ENCODE data around the gene TST.

Gene TST

GRCh38 chr22:36968249-36968964, 50.8 kb downstream of the TST start:
- Mint-ChIP-seq H3K4me1 (no peaks in the 10 kb centered on the region), H3K27me3 (peaks cover 4% of the 10 kb centered on the region), H3K27ac (no peak overlapping the region), H3K9me3 (no peaks in the 10 kb centered on the region), H3K4me3 (no peak overlapping the region)
- DNase-seq (no peak), ATAC-seq (no peak)

- H3K27ac Mint-ChIP-seq, result no peak overlapping the region
- no peak for DNase-seq
- H3K4me1 Mint-ChIP-seq, result no peaks in the 10 kb centered on the region
- no peaks in the 10 kb centered on the region for H3K9me3 Mint-ChIP-seq
- peaks cover 9% of the 10 kb centered on the region for H3K27me3 Mint-ChIP-seq
- H3K4me3 Mint-ChIP-seq, result no peak overlapping the region
- ATAC-seq, result no peak
These were observed 52.3 kb downstream of the TST start for GRCh38 chr22:36966851-36967540.

GRCh38 chr22:36965696-36966095, 53.6 kb downstream of the TST start:
- Mint-ChIP-seq H3K27ac (peak overlapping the region; percentile 14 to 42), H3K4me1 (no peaks in the 10 kb centered on the region), H3K4me3 (no peak overlapping the region)

GRCh38 chr22:36964106-36964505, 55.1 kb downstream of the TST start:
- Mint-ChIP-seq H3K27me3 (peaks cover 34% of the 10 kb centered on the region), H3K9me3 (no peaks in the 10 kb centered on the region), H3K27ac (no peak overlapping the region), H3K4me3 (no peak overlapping the region), H3K4me1 (no peaks in the 10 kb centered on the region)
- no peak for DNase-seq
- ATAC-seq, result no peak

More at GRCh38 chr22:36965696-36966095, 53.6 kb downstream of the TST start:
- peaks cover 22% of the 10 kb centered on the region for H3K27me3 Mint-ChIP-seq
- ATAC-seq, result no peak
- no peak for DNase-seq
- no peaks in the 10 kb centered on the region for H3K9me3 Mint-ChIP-seq

GRCh38 chr22:36963302-36963701, 55.9 kb downstream of the TST start:
- peaks cover 36% of the 10 kb centered on the region for H3K27me3 Mint-ChIP-seq
- no peak for ATAC-seq
- H3K9me3 Mint-ChIP-seq, result no peaks in the 10 kb centered on the region
- H3K4me3 Mint-ChIP-seq, result no peak overlapping the region
- no peak for DNase-seq
- H3K27ac Mint-ChIP-seq, result no peak overlapping the region
- no peaks in the 10 kb centered on the region for H3K4me1 Mint-ChIP-seq

- peaks cover 5 to 7% of the 10 kb centered on the region in 2 donors for H3K9me3 Mint-ChIP-seq
- DNase-seq (no peak), ATAC-seq (no peak)
- no peaks in the 10 kb centered on the region for H3K4me1 Mint-ChIP-seq
- no peak overlapping the region for H3K27ac Mint-ChIP-seq
- H3K27me3 Mint-ChIP-seq, result peaks cover 36% of the 10 kb centered on the region
- no peak overlapping the region for H3K4me3 Mint-ChIP-seq
These were observed 57.6 kb downstream of the TST start for GRCh38 chr22:36961626-36962025.
